Midbrain (tissue), 1 donor: Measurements from ENCODE around the gene ARHGAP18.

Experiments
- DNase-seq: peaks from one replicate; lab custom pipeline; 2025; lab: John Stamatoyannopoulos, UW

Gene ARHGAP18

DNA sequence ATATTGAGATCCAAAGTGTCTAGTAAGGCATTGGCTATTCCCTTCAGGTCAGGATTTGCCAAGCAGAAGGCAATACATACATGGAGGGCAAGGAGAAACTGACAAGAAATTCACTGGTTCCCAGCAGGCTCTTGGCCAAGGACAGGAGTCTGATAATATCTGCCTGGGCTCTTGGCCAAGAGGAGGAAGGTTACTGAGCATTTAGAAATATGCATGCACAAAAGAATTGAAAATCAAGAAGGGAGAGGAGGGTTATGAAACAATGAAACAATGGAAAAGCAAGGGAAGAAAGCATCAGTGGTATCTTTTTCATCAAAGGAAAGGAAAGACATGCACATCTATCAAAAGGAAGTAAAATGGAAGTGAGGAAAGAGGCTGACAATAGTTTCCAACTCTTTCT, 42.4 kb downstream of the ARHGAP18 start:
- DNase-seq: no peak

DNA sequence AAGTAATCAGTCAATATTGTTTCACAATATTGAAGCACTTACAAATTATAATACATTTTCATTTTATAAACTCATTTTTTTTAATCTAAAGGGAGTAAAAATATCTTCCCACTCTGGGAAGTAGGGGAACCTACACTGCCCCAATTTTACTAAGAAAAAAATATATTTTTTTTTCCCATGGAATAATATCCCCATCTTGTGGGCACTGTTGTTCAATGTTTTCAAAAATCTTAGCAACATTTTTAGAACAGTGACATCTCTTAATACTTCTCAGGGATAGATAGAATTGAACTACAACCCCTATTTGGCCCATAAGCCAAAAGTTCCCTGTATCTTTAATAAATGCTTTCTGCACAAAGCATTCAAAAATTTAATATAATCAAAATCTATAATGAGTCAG, 42.9 kb downstream of the ARHGAP18 start:
- DNase-seq: no peak

DNA sequence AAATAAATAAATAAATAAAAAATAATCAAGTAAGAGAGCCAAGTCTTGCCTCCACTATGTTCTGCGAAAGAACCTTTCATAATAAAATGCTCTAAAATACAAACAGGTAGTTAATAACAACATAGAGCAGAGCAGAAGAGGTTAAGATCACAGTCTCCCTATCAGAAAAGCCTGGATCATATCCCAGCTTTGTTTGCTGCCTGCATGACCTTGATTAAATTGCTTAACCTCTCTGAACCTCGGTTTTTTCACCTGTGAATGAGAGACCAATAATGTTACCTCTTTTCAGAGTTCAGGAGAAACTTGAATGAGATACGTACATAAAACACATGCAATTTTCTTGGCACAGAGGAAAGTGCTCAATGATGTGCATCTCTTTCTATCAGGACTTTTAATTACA, 44.4 kb downstream of the ARHGAP18 start:
- no peak for DNase-seq

DNA sequence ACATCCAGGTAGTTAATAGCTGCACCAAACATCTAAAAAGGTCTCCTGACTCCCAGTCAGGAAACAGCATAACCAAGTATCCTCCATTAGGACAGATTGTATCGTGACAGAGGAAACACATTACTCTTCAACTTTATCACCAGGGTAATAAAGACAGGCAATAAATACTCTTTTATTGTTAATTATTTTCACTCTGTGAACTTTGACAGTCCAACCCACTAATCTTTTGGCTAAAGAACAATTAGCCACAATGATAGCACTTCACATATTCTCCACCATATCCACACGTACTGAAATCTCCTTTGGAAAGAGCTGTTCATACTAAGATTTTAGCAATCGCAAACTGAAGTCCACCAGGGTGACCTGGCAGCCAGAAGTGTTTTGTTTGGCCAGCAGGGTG, 46.4 kb downstream of the ARHGAP18 start:
- no peak for DNase-seq

DNA sequence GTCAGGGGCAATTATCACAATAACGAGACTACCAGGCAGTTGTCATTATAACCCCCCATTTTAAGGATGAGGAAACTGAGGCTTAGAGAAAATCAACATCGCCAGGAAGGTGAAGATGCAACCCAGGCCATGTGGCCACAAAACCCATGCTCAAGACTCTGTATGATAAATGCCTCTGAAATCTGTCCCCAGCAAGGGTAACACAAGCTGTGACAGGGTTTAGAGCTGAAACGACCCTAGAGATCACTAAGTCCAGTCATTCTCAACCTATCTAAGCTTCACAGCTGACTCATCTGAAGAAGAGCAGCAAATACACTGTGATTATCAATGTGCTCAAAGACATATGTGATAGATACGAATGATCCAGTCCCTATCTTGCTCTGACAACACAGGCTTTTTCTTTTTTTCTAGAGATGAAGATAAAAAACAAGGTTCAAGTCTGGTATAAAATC, 47.0 kb downstream of the ARHGAP18 start:
- no peak for DNase-seq

DNA sequence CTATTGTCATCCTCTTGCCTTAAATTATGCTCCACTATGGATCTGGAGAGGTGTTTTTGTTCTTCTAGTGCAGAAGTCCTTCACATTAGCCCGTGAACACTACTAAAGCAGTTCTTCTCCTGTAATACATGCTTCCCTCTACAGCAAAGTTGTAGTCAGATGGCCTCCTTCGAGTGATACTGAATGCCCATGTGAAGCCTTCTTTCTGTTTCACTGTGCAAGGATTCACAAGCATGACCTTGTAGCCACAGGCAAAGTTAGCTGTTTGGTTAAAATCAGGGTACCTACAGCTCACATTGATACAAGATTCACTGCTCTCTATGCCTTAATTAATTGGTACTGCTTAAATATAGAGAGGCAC, 47.6 kb downstream of the ARHGAP18 start:
- no peak for DNase-seq

DNA sequence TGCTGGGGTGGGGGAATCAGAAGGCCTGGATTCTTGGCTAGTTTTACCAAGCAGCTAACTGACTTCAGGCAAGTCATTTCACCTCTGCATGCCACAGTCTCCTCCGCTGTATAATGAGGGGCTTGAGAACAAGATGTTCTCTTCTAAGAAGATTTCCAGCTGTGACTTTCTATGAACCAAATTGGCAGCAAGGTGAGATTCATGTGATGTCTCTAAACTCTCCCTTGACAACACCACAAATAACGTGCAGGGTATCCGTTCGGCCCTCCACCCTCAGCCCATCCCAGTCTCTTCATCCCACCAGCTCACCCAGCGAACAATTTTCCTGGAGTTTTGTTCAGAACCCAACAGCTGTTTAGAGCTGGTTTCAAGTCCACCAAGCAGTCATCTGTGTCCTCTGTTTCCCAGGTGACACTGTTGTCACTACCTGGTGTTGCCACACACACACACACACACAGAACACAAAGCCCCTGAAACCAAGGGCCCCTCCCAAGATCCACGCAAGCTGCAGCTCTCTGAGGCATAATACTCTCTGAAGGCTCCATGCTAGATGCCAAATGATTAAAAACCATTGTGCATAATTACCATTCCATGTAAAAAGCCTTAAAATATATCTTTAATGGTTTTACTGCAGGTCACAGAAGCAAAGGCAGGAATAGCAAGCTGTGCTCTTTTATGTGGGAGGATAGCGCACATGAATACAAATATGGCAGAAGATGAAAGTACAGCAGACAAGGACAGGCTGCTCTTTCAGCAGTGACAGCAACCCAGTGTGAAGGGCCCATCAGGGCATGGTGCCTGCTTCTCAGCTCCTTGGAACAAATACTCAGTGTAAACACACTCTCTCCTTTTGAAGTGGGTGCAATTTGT, 48.2 kb downstream of the ARHGAP18 start:
- peak; percentile 17 for DNase-seq

DNA sequence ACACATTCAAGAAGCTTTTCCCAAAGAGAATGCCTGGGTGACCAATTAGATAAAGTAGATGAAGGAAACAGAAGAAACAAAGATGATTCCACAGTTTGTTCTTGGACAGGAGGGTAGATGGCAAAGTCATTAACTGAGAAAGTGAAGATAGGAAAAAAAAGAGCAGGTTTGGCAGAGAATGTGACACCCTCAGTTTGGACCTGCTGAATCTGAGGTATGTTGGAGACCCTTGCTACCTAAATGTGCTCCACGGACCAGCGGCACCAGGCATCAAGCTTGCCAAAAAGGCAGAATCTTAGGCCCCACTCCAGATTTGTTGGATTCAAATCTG, 49.7 kb downstream of the ARHGAP18 start:
- no peak for DNase-seq

DNA sequence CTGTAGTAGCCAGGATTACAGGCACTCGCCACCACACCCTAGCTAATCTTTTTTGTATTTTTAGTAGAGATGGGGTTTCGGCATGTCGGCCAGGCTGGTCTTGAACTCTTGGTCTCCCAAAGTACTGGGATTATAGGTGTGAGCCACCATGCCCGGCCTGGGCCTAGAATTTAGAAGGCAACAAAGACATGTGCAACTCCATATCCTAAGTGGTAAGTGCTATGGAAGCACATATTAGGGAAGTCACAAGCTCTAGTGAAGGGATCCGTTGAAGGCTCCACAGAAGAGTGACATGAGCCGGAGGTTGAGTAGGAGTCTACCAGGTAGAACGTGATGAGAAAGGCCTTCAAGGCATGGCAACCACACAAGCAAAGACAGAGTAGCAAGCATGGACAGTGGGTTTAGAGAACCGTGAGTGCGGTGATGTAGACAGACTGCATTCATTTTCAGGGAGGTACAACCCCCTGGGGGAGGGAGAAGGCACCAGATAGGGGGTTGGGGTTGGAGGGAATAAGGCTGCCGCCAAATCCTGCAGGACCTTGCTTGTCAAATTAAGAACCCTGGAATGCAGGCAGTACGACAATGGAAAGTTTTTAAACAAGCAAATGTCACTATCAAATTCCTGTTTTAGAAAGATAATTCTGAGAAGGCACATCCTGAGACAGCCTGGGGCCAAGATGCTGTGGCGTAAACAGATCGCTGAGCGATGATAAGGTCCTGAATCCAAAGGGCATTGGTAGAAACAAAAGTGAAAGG, 50.2 kb downstream of the ARHGAP18 start:
- no peak for DNase-seq

DNA sequence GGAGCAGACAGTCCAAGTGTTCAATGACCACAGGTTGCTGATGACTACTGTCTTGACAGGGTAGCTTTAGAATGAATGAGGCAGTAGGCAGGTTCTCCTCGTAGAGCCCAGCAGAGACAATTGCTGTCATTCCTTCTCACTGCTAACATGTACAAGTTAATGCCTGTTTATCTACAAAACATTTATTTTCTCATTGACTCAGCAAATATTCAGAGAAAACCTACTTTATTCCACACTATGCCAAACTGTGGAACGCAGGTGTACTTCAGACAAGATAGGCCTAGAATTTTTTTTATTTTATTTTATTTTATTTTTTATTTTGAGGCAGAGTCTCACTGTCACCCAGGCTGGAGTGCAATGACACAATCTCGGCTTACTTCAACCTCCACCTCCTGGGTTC, 50.8 kb downstream of the ARHGAP18 start:
- no peak for DNase-seq

DNA sequence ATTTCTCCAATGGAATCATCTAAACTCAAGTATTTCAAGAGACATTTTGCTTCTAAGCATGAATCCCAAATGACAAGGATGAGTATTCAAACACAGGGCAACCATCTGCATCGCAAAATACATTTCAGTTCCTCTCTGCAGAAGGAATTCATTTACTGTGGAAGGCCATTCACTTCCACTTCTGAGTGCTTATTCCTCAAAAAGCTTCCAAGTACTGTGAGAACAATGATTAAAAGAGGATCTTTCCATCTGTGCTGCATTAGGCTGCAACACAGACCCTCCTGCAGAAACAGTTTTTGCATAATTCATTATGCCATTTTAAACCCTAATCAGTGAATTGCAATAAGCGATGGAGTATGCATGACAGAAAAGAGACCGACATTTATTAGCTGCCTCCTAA, 52.5 kb downstream of the ARHGAP18 start:
- peak; percentile 6 for DNase-seq

DNA sequence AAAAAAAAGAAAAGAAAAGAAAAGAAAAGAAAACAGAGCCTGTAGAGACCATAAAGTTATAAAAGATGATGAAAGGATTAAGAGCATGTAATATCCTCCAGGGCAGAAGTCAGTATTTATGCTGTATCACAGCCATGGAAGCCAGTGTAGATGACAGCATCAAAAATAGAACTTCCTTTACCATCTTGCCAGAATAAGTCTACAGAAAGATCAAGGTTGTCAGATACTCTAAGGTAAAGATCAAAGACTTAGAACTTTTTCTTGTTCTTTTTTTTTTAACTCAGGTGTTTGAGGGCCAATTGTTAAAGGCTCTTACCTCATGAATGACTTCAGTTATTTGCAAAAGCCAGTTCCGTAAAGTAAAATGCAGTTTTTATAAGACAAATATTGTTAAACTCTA, 54.6 kb downstream of the ARHGAP18 start:
- DNase-seq: no peak

DNA sequence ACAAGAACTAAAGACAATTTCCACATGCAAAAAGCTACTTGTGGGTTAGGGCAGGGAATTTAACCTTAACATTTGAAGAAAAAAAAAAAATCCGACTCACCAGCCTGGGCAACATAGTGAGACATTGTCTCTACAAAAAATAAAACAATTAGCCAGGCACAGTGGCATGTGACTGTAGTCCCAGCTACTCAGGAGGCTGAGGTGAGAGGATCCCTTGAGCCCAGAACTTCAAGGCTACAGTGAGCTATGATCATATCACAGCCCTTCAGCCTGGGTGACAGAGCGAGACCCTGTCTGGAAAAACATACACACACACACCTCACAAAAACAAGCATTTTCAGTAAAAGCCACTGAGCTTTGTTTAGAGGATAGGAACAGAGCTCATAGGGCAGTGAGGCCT, 56.2 kb downstream of the ARHGAP18 start:
- no peak for DNase-seq

DNA sequence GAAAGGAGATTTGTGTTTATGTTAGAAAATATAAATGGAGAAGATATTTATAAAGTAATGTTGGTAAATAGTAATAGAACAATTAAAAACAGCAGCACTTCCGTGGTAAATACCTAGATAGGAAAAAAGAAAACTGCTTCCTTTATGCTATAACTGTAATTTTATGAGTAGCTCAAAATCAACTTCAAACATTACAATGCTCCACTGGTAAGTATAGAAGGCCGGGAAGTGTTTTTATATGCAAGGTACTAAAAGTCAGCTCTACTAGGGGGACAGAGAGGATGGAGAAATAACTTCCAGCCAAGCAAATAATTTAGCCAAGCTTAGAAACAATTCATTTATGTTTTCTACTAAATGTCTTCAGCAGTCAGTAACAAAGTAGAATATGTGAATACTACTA, 56.7 kb downstream of the ARHGAP18 start:
- DNase-seq: no peak

DNA sequence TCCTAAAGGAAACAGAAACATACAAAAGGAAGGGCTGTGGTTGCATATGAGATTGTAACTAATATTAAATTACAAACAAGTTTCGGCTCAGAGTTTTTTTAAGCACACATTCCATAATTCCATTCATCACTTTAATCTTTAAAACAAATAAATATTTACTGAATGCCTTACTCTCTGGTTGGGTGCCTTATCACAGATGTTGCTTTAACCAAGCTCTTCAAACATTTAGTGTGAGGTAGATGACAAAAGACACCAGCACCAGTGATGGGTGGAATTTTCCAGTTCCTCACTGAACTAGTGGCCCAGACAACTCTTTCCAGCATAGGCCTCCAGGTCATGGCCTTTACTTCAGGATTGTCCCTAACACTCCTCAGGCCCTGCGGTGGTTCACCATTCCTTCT, 58.7 kb downstream of the ARHGAP18 start:
- no peak for DNase-seq

DNA sequence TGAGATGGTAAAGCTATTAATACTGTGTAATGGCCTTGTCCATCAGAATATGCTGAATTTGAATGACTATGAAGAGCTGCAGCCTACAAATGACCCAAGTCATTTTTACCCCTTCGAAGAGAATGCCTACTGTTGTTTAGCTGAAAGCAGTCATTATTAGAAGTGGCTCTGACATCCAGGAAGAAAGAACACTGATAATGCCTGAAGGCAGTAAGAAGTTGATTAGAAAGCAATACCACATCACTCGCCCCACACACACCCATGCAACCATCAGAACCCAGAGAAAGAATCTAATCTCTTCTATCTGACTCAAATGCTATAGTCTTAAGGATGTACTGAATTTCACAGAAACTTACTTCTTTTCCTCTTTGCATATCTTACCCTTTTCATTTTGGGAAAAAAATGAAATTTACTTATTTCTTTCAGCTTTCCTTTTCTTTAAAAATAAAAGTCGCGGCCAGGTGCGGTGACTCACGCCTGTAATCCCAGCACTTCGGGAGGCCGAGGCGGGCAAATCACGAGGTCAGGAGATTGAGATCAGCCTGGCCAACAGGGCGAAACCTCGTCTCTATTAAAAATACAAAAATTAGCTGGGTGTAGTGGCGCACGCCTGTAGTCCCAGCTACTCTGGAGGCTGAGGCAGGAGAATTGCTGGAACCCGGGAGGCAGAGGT, 61.0 kb downstream of the ARHGAP18 start:
- DNase-seq: no peak

DNA sequence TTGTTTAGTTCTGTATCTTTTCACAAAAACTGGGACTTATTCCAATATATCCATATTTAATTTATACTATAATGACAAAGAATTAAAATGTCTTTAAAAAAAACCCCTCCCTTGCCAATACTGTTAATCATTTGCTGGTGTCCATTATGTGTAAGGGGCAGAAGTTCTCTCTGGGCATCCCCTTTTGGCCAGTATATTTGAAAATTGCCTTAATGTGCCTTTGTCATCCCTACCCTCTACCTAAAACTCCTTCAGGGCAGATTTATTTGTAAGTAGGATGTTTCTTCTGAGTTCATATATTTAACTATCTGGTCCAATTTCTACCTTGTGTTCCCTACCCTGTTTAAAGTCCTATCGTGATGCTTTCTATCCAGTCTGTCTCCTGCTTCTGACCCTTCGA, 62.9 kb downstream of the ARHGAP18 start:
- DNase-seq: no peak

DNA sequence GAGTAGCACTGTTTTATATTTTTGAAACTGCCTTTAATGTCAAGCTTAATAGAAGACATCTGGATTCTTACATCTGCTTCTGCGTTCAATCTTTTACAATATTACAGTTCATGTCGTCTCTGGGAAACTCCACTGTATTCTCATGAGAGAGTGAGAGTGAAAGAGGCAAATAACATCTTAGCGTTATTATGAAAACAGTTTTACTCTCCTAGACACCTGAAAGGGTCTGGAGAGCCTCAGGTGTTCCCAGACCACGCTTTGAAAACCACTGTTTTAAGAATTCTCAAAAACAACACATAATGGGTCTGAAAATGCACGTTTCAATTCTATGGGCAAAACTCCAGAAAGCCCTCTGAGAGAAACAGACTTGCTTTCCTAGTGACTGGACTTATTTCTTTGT, 63.3 kb downstream of the ARHGAP18 start:
- DNase-seq: no peak

DNA sequence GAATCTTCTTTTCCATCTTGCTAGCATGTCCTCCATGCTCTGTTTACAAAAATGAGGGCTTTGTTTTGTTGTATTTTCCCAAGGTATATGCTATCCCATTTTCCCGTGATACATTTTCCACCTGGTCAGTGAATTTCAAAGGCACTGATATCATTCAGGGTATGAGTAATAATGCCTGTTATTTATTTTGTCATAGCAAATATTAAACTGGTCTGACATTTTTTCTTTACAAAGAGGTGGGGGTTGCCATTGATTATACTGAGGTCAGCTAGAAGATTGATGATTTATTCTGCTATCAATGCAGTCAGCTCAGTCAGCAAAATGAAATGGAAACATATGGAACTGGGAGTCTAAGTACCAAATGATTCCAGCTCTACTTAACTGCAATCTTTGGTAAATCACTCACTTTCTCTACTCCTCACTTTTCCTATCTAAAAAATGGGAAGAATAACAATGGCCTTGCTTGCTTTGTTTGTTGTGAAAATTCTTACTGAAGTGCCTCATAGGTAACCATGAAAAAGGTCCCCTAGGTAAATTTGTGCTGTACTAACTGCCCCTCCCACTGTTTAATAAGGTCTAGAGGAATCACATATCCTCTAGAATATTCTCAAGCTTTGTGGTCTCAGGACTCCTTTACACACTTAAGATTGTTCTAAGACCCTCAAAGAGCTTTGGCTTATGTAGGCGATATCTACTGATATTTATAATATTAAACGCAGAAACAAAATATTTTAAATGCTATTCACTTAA, 64.0 kb downstream of the ARHGAP18 start:
- DNase-seq: no peak

DNA sequence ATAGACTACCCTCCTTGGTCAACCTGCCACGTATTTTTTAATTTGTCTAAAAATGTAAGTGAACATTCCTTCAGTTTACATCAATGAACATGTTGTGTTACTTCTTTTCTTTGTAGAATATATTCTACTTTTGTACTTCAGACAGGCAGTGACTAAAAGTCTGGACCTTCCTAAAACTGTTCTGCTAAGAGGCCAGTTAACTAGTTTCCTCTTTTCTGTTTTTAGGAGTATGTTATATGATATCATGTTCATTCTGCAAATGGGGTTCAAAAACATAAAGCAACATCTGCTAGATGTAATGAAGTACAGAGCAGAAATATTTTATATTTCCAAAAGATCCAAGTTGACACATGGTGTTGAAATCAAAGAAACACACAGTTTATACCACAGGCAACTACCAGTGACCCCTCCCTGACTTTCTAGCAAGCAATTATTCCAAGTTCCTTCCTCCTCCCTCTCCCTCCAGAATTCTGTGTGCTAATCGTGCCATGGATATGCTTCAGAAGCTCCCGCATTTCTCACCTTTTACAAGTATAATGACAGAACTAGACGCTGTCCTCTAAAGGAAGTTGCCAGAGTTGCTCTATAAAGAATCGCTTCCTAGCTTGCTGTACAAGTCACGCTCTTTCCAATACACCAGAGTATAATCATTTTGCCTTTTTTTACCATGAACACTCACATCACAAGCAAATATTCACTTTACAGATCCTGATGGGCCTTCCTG, 64.7 kb downstream of the ARHGAP18 start:
- DNase-seq: no peak

DNA sequence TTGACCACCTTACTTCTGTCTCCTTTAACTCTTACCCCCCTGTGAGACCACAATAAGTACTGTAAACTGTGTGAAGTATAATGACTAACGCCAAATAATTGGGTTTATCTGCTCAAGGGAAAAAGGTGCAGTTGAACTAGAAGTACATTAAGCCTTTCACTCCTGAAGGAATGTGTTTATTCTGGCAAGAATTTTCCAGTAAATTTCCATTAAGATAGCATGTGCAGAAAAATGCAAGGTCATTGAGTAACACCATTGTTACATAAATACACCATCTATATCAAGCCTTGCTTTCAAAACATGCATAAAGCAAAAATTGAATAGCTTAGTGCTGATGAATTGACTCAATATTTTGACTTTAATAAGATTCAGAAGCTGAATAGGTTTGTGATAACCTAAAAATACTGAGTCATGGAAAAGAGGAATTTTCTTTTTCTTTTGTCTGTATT, 65.4 kb downstream of the ARHGAP18 start:
- no peak for DNase-seq

DNA sequence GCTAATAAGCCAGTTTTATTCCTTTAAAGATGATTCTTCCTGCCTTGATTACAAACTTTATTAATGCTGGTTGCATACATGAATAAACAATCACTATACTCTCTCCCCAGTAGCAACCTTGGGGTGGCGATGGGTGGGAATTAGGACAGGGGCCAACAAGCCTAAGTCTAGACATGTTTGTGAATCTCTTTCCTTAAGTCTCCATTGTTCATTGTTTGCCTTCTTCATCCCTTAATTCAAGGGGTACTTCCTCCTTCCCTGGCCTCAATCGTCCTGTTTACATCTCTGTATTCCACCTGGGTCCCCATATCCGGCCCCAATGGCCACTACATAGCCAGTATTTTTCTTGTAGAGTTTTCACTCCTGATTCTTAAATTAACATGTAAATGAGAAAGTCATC, 66.0 kb downstream of the ARHGAP18 start:
- DNase-seq: no peak
